NT2/D1 (cell line): ENCODE results near the gene PPP6R3.
"Not testable (repeated sequence)": the region's sequence is repeated elsewhere in the genome, so short reads cannot be mapped to it uniquely, and the experiment has no call there.

ENCODE experiments used
- YY1 ChIP-seq: IDR thresholded peaks from 2 replicates; pipeline ENCODE4 v1.6.1; 2011; ENCODE audit not compliant: insufficient read length, insufficient read depth
- ZNF274 ChIP-seq: IDR thresholded peaks from 2 replicates; pipeline ENCODE4 v1.6.1; 2011; ENCODE audit warnings: mild to moderate bottlenecking, low read depth, low read length

- TF ChIP-seq YY1, ZNF274: not testable (repeated sequence)
These were observed 165.7 kb downstream of the PPP6R3 start for GRCh38 chr11:68626236-68626635.
